ENCODE results near the gene PBRM1. TPM values are rescaled to one million over a fixed set of nuclear protein-coding genes. Genes with fewer than 3 reads are reported as not detected.

PBRM1 gene
- total and polyA plus RNA-seq, 11 donors: 8.5 to 61.7 (median 44.4) TPM

DNA sequence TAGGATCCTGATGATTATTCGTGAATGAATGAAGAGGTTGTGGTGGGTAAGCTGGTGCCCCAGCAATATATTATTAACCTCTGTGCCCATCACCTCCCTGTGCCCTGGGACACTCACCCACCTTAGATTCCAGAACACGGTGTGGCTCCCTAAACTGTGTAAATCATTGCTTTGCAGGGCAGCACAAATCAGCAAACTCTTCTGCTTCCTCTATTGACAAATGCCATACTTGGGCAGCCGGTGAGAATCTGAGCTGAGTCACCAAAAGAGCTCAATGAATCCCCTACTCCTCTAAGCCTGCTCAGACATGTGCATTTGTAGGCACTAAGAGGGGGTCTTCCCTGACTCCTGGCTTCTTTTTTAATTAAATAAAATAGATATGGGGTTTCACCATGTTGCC is 133.6 kb downstream of the PBRM1 start:
- ATAC-seq (peak in 1 of 4 donors; percentile 39), DNase-seq (no peak)
- H3K9me3 ChIP-seq: no peaks in the 10 kb centered on the region
- H3K27ac ChIP-seq: peak overlapping the region in 1 of 12 donors; percentile 35
- no peak for TF ChIP-seq POLR2A (IDR thresholded peaks at IDR 0.05)
- TF ChIP-seq, protein P1, sequence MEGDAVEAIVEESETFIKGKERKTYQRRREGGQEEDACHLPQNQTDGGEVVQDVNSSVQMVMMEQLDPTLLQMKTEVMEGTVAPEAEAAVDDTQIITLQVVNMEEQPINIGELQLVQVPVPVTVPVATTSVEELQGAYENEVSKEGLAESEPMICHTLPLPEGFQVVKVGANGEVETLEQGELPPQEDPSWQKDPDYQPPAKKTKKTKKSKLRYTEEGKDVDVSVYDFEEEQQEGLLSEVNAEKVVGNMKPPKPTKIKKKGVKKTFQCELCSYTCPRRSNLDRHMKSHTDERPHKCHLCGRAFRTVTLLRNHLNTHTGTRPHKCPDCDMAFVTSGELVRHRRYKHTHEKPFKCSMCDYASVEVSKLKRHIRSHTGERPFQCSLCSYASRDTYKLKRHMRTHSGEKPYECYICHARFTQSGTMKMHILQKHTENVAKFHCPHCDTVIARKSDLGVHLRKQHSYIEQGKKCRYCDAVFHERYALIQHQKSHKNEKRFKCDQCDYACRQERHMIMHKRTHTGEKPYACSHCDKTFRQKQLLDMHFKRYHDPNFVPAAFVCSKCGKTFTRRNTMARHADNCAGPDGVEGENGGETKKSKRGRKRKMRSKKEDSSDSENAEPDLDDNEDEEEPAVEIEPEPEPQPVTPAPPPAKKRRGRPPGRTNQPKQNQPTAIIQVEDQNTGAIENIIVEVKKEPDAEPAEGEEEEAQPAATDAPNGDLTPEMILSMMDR (IDR thresholded peaks at IDR 0.05): no peak
- H3K36me3 ChIP-seq: peaks cover 0 to 98% (median 91%) of the 10 kb centered on the region in 9 donors
- peaks cover 0 to 40% (median 2%) of the 10 kb centered on the region in 12 donors for H3K4me1 ChIP-seq
- intact Hi-C loops (cut with DNase I): loop anchor here in 1 of 10 donors (10.0 kb wide), 1 partner anchor 93 kb away; no protein-coding TSS in a partner anchor
- no peak overlapping the region for H3K4me3 ChIP-seq
- H3K27me3 ChIP-seq: no peaks in the 10 kb centered on the region
- WGBS, 4 donors: 35 to 78% (median 77%) methylated on average over 3 of the region's 3 CpGs

DNA sequence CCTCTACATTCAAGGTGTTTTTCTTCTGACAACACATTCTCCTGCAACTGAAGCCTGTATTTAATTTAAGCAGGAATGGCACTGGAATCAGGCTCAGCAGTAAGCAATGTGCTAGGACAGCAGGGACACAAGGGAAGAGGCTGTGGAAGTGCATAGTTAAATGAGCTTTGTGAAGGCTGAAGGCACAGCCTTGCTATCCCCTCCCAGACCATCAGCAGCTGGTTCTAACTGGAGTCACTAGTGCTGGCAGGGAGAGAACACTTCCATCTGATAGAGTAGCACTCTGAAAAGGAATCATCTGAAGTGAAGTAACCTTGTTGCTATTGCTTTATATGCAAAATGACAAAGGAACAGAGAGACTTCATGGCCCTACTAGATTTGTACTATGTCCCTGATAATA is 134.6 kb downstream of the PBRM1 start:
- H3K4me1 ChIP-seq: peaks cover 0 to 35% (median 2%) of the 10 kb centered on the region in 12 donors
- no peaks in the 10 kb centered on the region for H3K9me3 ChIP-seq
- no peak for TF ChIP-seq POLR2A (IDR thresholded peaks at IDR 0.05)
- TF ChIP-seq, protein P1 (IDR thresholded peaks at IDR 0.05): no peak
- peaks cover 0 to 98% (median 95%) of the 10 kb centered on the region in 9 donors for H3K36me3 ChIP-seq
- intact Hi-C loops (cut with DNase I): loop anchor here in 1 of 10 donors (10.0 kb wide), 1 partner anchor 94 kb away; no protein-coding TSS in a partner anchor
- peak overlapping the region in 5 of 12 donors; percentile 3 to 46 (median 15) for H3K27ac ChIP-seq
- H3K4me3 ChIP-seq: no peak overlapping the region
- no peak for DNase-seq
- H3K27me3 ChIP-seq: no peaks in the 10 kb centered on the region
- ATAC-seq: peak in 3 of 4 donors; percentile 25 to 47 (median 29)

DNA sequence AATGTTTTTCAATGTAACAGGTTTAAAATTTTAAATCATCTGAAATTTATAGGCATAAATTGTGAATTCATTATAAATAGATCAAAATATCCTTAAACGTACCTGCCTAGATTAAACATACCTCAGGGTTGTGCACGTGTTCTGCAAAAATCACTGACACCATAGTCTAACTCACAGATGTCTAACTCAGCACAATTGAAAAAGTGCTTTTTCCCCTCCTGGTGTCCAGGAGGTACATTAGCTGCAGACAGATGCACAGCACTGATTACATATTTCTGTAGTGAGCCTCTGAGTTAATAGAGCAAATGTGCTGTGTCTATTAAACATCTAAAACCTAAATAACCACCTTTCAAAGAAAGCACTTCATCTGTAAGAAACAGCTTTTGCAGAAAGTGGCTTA is 138.6 kb downstream of the PBRM1 start:
- DNase-seq: no peak
- 67 to 69% (median 68%) methylated on average over 2 of the region's 2 CpGs for WGBS, 4 donors
- TF ChIP-seq, protein P1 (IDR thresholded peaks at IDR 0.05): no peak
- no peak for TF ChIP-seq POLR2A (IDR thresholded peaks at IDR 0.05)
- Histone ChIP-seq H3K36me3 (peaks cover 0 to 93% (median 89%) of the 10 kb centered on the region in 9 donors), H3K27me3 (no peaks in the 10 kb centered on the region), H3K9me3 (no peaks in the 10 kb centered on the region), H3K4me3 (no peak overlapping the region), H3K4me1 (peaks cover 0 to 33% (median 4%) of the 10 kb centered on the region in 12 donors), H3K27ac (no peak overlapping the region)
- ATAC-seq: no peak
- intact Hi-C loops (cut with DNase I): no loop called here

DNA sequence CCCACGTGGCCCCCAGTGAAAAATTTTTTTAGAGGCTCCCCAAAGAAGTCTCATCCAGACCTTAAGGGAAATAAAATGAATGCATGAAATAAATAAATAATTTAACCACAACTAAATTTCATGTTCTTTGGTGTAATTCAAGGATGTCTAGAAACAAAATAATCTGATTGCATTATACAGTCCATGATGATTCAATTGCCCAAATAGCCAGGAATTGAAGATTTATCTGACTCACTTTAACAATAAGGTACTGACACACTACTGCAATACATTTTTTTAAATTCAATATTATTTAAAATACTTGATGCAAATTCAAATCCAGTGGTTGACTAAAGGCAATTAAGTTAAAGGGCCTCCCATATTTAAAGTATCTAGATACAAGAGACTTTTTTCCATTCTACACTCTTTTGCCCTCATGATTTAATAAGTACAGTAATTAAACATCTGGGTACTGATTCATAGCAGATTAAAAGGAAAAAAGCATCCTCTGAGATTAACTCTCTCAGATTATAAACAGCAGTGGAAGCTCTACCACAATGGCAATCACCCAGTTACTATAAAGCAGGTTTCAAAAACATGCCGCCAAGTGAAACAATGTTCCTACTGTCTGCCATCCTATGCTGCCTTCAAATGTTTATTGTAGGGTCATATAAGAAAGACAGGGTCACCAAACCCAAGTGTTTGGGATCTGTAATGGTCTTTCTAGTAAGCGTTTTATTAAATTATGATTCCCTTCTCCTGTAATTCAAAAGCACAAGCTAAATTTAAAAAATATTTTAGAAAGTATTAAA is 139.4 kb downstream of the PBRM1 start:
- DNase-seq (no peak), ATAC-seq (no peak)
- Histone ChIP-seq H3K27ac (no peak overlapping the region), H3K9me3 (no peaks in the 10 kb centered on the region), H3K36me3 (peaks cover 0 to 94% (median 89%) of the 10 kb centered on the region in 9 donors), H3K4me3 (no peak overlapping the region), H3K4me1 (peaks cover 0 to 31% (median 4%) of the 10 kb centered on the region in 12 donors), H3K27me3 (no peaks in the 10 kb centered on the region)
- TF ChIP-seq, protein P1 (IDR thresholded peaks at IDR 0.05): no peak
- TF ChIP-seq POLR2A (IDR thresholded peaks at IDR 0.05): no peak
- intact Hi-C loops (cut with DNase I): no loop called here
- 72 to 87% (median 83%) methylated on average over 3 of the region's 3 CpGs for WGBS, 4 donors

Data from heart left ventricle (tissue), 16 donors.